ENCODE measurements around the gene GAB2. TPM values are rescaled to one million over a fixed set of nuclear protein-coding genes. Genes with fewer than 3 reads are reported as not detected.
A peak's percentile ranks its signal among the peaks of the same experiment; 100 is the strongest.

GAB2 gene
- total RNA-seq, 5 donors from 2014 or later (not counting 1 experiment from before 2014, with no cell fraction given), result 5.4 to 17.2 (median 8.8) TPM

DNA sequence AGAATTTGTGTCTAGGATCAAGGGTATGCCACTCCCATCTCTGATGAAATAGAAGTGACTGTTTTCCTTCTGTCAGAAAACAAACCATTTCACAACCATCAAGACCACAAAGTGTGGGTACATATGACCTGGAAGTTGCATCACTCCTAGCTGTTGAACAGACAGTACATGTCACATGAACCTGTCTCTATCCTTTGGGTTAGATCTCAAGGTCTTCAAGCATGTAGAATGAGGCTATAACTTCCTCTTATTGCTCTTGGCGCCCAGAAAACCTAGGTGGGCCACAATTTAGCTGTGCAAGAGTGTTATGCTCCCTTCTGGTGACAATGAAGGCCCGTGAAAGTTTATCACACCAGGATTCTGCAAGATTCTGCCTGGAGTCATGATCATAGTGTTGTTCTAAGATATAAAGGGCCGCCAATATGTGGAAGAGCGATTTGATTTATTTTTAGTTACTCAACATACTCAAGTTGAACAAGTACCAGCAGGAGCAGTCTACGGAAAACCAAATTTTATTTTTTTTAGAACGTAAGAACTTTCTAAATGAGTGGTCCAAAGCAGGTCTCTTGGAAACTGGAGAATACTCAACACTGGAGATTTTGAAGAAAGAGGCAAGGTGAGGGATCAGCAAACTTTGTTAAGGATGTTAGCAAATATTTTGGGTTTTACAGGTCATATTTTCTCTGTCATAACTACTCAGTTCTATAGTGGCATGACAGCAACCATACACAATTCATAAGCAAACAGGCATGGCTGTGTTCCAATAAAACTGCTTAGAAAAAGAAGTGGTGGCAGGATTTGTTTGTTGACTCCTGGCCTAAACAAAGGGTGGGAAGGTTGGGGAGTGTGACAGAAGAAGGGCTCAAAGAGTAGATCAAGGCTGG is 127.1 kb downstream of the GAB2 start:
- H3K4me1 ChIP-seq (ENCODE audit: control insufficient read depth in 1 of 2, extremely low read depth in 1 of 2, insufficient read depth in 2 of 2, low read length in 2 of 2), result peaks cover 0 to 11% of the 10 kb centered on the region in 2 experiments
- peak overlapping the region in 1 of 2 donors; percentile 16 for H3K27ac Mint-ChIP-seq
- H3K4me3 Mint-ChIP-seq, result peak overlapping the region in 1 of 3 donors; percentile 55

GRCh38 chr11:78289552-78290292 is 127.9 kb downstream of the GAB2 start:
- ATAC-seq (replicated peaks in 1 of 4) (no peak), DNase-seq (no peak)
- Histone ChIP-seq H3K4me1 (ENCODE audit: control insufficient read depth in 1 of 2, extremely low read depth in 1 of 2, insufficient read depth in 2 of 2, low read length in 2 of 2) (peaks cover 0 to 11% of the 10 kb centered on the region in 2 experiments), H3K9me3 (no peaks in the 10 kb centered on the region), H3K27me3 (replicated peaks in 1 of 2; ENCODE audit: control insufficient read depth in 2 of 2, extremely low read depth in 1 of 2, insufficient read depth in 2 of 2, low read length in 1 of 2) (no peaks in the 10 kb centered on the region), H3K27ac (ENCODE audit: low read length) (no peak overlapping the region), H3K36me3 (ENCODE audit: control insufficient read depth in 2 of 2, extremely low read depth in 1 of 2, insufficient read depth in 1 of 2, low read length in 1 of 2) (no peaks in the 10 kb centered on the region), H3K4me3 (ENCODE audit: control insufficient read depth in 1 of 2, extremely low read depth in 1 of 2, low read length in 1 of 2) (no peak overlapping the region)
- CTCF ChIA-PET, result no interaction called here
- H3K4me1 Mint-ChIP-seq, result peaks cover 22 to 42% (median 33%) of the 10 kb centered on the region in 3 donors
- POLR2A ChIA-PET, result no interaction called here
- H3K36me3 Mint-ChIP-seq, result no peaks in the 10 kb centered on the region
- WGBS (ENCODE audit: insufficient coverage), result 83% methylated on average over 2 of the region's 7 CpGs
- H3K27me3 Mint-ChIP-seq, result no peaks in the 10 kb centered on the region
- no peak overlapping the region for H3K4me3 Mint-ChIP-seq
- H3K9me3 Mint-ChIP-seq, result peaks cover 0 to 6% (median 0%) of the 10 kb centered on the region in 3 donors
- no peak overlapping the region for H3K27ac Mint-ChIP-seq

More for the DNA sequence above, 127.1 kb downstream of the GAB2 start:
- Histone ChIP-seq H3K9me3 (no peaks in the 10 kb centered on the region), H3K36me3 (ENCODE audit: control insufficient read depth in 2 of 2, extremely low read depth in 1 of 2, insufficient read depth in 1 of 2, low read length in 1 of 2) (no peaks in the 10 kb centered on the region), H3K4me3 (ENCODE audit: control insufficient read depth in 1 of 2, extremely low read depth in 1 of 2, low read length in 1 of 2) (no peak overlapping the region), H3K27ac (ENCODE audit: low read length) (no peak overlapping the region), H3K27me3 (replicated peaks in 1 of 2; ENCODE audit: control insufficient read depth in 2 of 2, extremely low read depth in 1 of 2, insufficient read depth in 2 of 2, low read length in 1 of 2) (no peaks in the 10 kb centered on the region)
- ChIA-PET CTCF (no interaction called here), POLR2A (no interaction called here)
- ATAC-seq (replicated peaks in 1 of 4), result peak in 1 of 4 experiments; percentile 73
- Mint-ChIP-seq H3K36me3 (no peaks in the 10 kb centered on the region), H3K4me1 (peaks cover 22 to 42% (median 33%) of the 10 kb centered on the region in 3 donors), H3K27me3 (no peaks in the 10 kb centered on the region), H3K9me3 (peaks cover 0 to 6% (median 0%) of the 10 kb centered on the region in 3 donors)
- 58% methylated on average over 2 of the region's 6 CpGs for WGBS (ENCODE audit: insufficient coverage)
- DNase-seq, result peak in 3 of 35 experiments; percentile 6 to 15 (median 7)

- Mint-ChIP-seq H3K27ac (no peak overlapping the region), H3K4me3 (no peak overlapping the region), H3K27me3 (no peaks in the 10 kb centered on the region), H3K4me1 (peaks cover 3 to 9% (median 6%) of the 10 kb centered on the region in 3 donors), H3K9me3 (no peaks in the 10 kb centered on the region), H3K36me3 (peaks cover 8% of the 10 kb centered on the region)
- H3K9me3 ChIP-seq, result no peaks in the 10 kb centered on the region
- 74% methylated on average over 5 of the region's 5 CpGs for WGBS (ENCODE audit: insufficient coverage)
- H3K27me3 ChIP-seq (replicated peaks in 1 of 2; ENCODE audit: control insufficient read depth in 2 of 2, extremely low read depth in 1 of 2, insufficient read depth in 2 of 2, low read length in 1 of 2), result no peaks in the 10 kb centered on the region
- ChIA-PET CTCF (no interaction called here), POLR2A (no interaction called here)
- no peaks in the 10 kb centered on the region for H3K4me1 ChIP-seq (ENCODE audit: control insufficient read depth in 1 of 2, extremely low read depth in 1 of 2, insufficient read depth in 2 of 2, low read length in 2 of 2)
- no peak overlapping the region for H3K4me3 ChIP-seq (ENCODE audit: control insufficient read depth in 1 of 2, extremely low read depth in 1 of 2, low read length in 1 of 2)
- no peaks in the 10 kb centered on the region for H3K36me3 ChIP-seq (ENCODE audit: control insufficient read depth in 2 of 2, extremely low read depth in 1 of 2, insufficient read depth in 1 of 2, low read length in 1 of 2)
- no peak overlapping the region for H3K27ac ChIP-seq (ENCODE audit: low read length)
- DNase-seq (no peak), ATAC-seq (replicated peaks in 1 of 4) (no peak)
Measured at GRCh38 chr11:78284260-78284659, 133.4 kb downstream of the GAB2 start.

- Mint-ChIP-seq H3K27me3 (no peaks in the 10 kb centered on the region), H3K9me3 (no peaks in the 10 kb centered on the region), H3K27ac (no peak overlapping the region), H3K36me3 (peaks cover 8% of the 10 kb centered on the region), H3K4me3 (no peak overlapping the region), H3K4me1 (peaks cover 2 to 8% (median 3%) of the 10 kb centered on the region in 3 donors)
- Histone ChIP-seq H3K4me1 (ENCODE audit: control insufficient read depth in 1 of 2, extremely low read depth in 1 of 2, insufficient read depth in 2 of 2, low read length in 2 of 2) (no peaks in the 10 kb centered on the region), H3K36me3 (ENCODE audit: control insufficient read depth in 2 of 2, extremely low read depth in 1 of 2, insufficient read depth in 1 of 2, low read length in 1 of 2) (no peaks in the 10 kb centered on the region), H3K27ac (ENCODE audit: low read length) (no peak overlapping the region), H3K9me3 (no peaks in the 10 kb centered on the region), H3K27me3 (replicated peaks in 1 of 2; ENCODE audit: control insufficient read depth in 2 of 2, extremely low read depth in 1 of 2, insufficient read depth in 2 of 2, low read length in 1 of 2) (no peaks in the 10 kb centered on the region), H3K4me3 (ENCODE audit: control insufficient read depth in 1 of 2, extremely low read depth in 1 of 2, low read length in 1 of 2) (no peak overlapping the region)
- CTCF ChIA-PET, result interaction anchor here in 1 of 2 donors (0.7 kb wide), 1 partner anchor 64 kb away, joined by 3 read pairs; no protein-coding TSS in a partner anchor
- DNase-seq, result no peak
- no peak for ATAC-seq (replicated peaks in 1 of 4)
- 100% methylated on average over 1 of the region's 1 CpG for WGBS (ENCODE audit: insufficient coverage)
- POLR2A ChIA-PET, result no interaction called here
Measured at GRCh38 chr11:78282821-78283220, 134.8 kb downstream of the GAB2 start.

DNA sequence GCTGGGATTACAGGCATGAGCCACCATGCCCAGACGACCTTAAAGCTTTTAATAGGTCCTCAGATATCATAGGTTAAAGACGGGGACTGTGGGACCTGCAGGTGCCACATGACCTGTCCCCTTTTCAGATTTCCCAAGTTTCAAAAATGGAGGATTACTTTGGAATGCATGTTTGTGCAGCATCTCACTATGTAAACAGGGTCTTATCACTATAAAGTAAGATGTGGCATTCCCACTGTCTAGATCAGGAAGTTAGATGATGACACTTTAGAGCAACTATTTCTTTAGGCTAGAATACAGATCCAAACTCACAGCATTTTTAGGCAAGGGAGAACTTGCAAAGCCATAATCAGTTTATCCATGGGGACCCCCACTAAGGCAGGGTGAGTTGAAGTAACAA is 136.1 kb downstream of the GAB2 start:
- H3K4me3 Mint-ChIP-seq, result no peak overlapping the region
- no peaks in the 10 kb centered on the region for H3K9me3 Mint-ChIP-seq
- no peaks in the 10 kb centered on the region for H3K9me3 ChIP-seq
- H3K36me3 ChIP-seq (ENCODE audit: control insufficient read depth in 2 of 2, extremely low read depth in 1 of 2, insufficient read depth in 1 of 2, low read length in 1 of 2), result no peaks in the 10 kb centered on the region
- no peak overlapping the region for H3K27ac ChIP-seq (ENCODE audit: low read length)
- no peaks in the 10 kb centered on the region for H3K27me3 Mint-ChIP-seq
- WGBS (ENCODE audit: insufficient coverage), result 73% methylated on average over 2 of the region's 2 CpGs
- H3K27ac Mint-ChIP-seq, result no peak overlapping the region
- ChIA-PET POLR2A (no interaction called here), CTCF (no interaction called here)
- H3K4me3 ChIP-seq (ENCODE audit: control insufficient read depth in 1 of 2, extremely low read depth in 1 of 2, low read length in 1 of 2), result no peak overlapping the region
- DNase-seq (no peak), ATAC-seq (replicated peaks in 1 of 4) (no peak)
- H3K36me3 Mint-ChIP-seq, result peaks cover 8% of the 10 kb centered on the region
- H3K4me1 Mint-ChIP-seq, result peaks cover 2 to 8% (median 5%) of the 10 kb centered on the region in 3 donors
- H3K4me1 ChIP-seq (ENCODE audit: control insufficient read depth in 1 of 2, extremely low read depth in 1 of 2, insufficient read depth in 2 of 2, low read length in 2 of 2), result no peaks in the 10 kb centered on the region
- no peaks in the 10 kb centered on the region for H3K27me3 ChIP-seq (replicated peaks in 1 of 2; ENCODE audit: control insufficient read depth in 2 of 2, extremely low read depth in 1 of 2, insufficient read depth in 2 of 2, low read length in 1 of 2)

- CTCF ChIA-PET, result no interaction called here
Measured at GRCh38 chr11:78277314-78277994, 140.2 kb downstream of the GAB2 start.

More at GRCh38 chr11:78277314-78277994, 140.2 kb downstream of the GAB2 start:
- H3K27ac ChIP-seq (ENCODE audit: low read length), result no peak overlapping the region
- H3K4me1 Mint-ChIP-seq, result peaks cover 2 to 8% (median 5%) of the 10 kb centered on the region in 3 donors
- H3K4me1 ChIP-seq (ENCODE audit: control insufficient read depth in 1 of 2, extremely low read depth in 1 of 2, insufficient read depth in 2 of 2, low read length in 2 of 2), result no peaks in the 10 kb centered on the region
- ATAC-seq (replicated peaks in 1 of 4) (no peak), DNase-seq (no peak)
- no peaks in the 10 kb centered on the region for H3K27me3 ChIP-seq (replicated peaks in 1 of 2; ENCODE audit: control insufficient read depth in 2 of 2, extremely low read depth in 1 of 2, insufficient read depth in 2 of 2, low read length in 1 of 2)
- no peaks in the 10 kb centered on the region for H3K27me3 Mint-ChIP-seq
- H3K4me3 Mint-ChIP-seq, result no peak overlapping the region
- peaks cover 27% of the 10 kb centered on the region for H3K36me3 Mint-ChIP-seq
- POLR2A ChIA-PET, result no interaction called here
- no peaks in the 10 kb centered on the region for H3K9me3 ChIP-seq
- H3K9me3 Mint-ChIP-seq, result peaks cover 0 to 16% (median 9%) of the 10 kb centered on the region in 3 donors
- no peak overlapping the region for H3K4me3 ChIP-seq (ENCODE audit: control insufficient read depth in 1 of 2, extremely low read depth in 1 of 2, low read length in 1 of 2)
- no peak overlapping the region for H3K27ac Mint-ChIP-seq
- 72% methylated on average over 5 of the region's 7 CpGs for WGBS (ENCODE audit: insufficient coverage)
- H3K36me3 ChIP-seq (ENCODE audit: control insufficient read depth in 2 of 2, extremely low read depth in 1 of 2, insufficient read depth in 1 of 2, low read length in 1 of 2), result no peaks in the 10 kb centered on the region

All from T-cell (primary cell).